WTC11 (cell line): ENCODE results near the gene TBR1. TPM values are rescaled to one million over a fixed set of nuclear protein-coding genes. Genes with fewer than 3 reads are reported as not detected.

ENCODE experiments used
- ATAC-seq: fragments of 200-7000 bp; cut with Tn5 transposase; 2 replicates; pipeline ENCODE4 v1.10.0; 2021; ENCODE audit warnings: mild to moderate bottlenecking, moderate library complexity
- CTCF ChIA-PET: fragments of 300-600 bp; sonication (Branson Sonifier 250); formaldehyde crosslinking; loops from one replicate; lab custom pipeline; 2021; ENCODE audit warnings: antibody characterized with exemption; lab: Charles Lee
- POLR2A ChIA-PET: fragments of 350-600 bp; sonication (Branson Sonifier 250); formaldehyde crosslinking; loops from one replicate; lab custom pipeline; 2021; ENCODE audit warnings: antibody characterized with exemption; lab: Charles Lee
- DNase-seq: peaks from one replicate; pipeline ENCODE4 v3.0.0; 2021; ENCODE audit warnings: low spot score
- H3K27ac Mint-ChIP-seq: 2 replicates; pipeline ENCODE4 v1.8.0; 2021; ENCODE audit warnings: mixed read lengths
- H3K27me3 Mint-ChIP-seq: 2 replicates; pipeline ENCODE4 v1.8.0; 2021; ENCODE audit warnings: low read depth, mild to moderate bottlenecking, moderate library complexity, mixed read lengths
- H3K36me3 Mint-ChIP-seq: 2 replicates; pipeline ENCODE4 v1.8.0; 2021; ENCODE audit warnings: mixed read lengths
- H3K4me1 Mint-ChIP-seq: 2 replicates; pipeline ENCODE4 v1.8.0; 2022; ENCODE audit warnings: mixed read lengths
- H3K4me3 Mint-ChIP-seq: 2 replicates; pipeline ENCODE4 v1.8.0; 2021; ENCODE audit warnings: mild to moderate bottlenecking, moderate library complexity, mixed read lengths
- H3K9me3 Mint-ChIP-seq: 2 replicates; pipeline ENCODE4 v1.8.0; 2021; ENCODE audit warnings: mixed read lengths
- CREB1 ChIP-seq: sonication (generic); formaldehyde crosslinking; IDR thresholded peaks from 2 replicates; pipeline ENCODE4 v1.8.0; 2023; ENCODE audit warnings: mild to moderate bottlenecking, missing genetic modification reagents
- ESRRA ChIP-seq: sonication (generic); formaldehyde crosslinking; IDR thresholded peaks from 2 replicates; pipeline ENCODE4 v1.8.1; 2022; ENCODE audit warnings: mild to moderate bottlenecking, missing genetic modification reagents, borderline replicate concordance
- FOXJ3 ChIP-seq: sonication (generic); formaldehyde crosslinking; IDR thresholded peaks from 2 replicates; pipeline ENCODE4 v1.9.0; 2021; ENCODE audit warnings: missing genetic modification reagents, mild to moderate bottlenecking, borderline replicate concordance
- KAT7 ChIP-seq: sonication (generic); formaldehyde crosslinking; IDR thresholded peaks from 2 replicates; pipeline ENCODE4 v1.8.1; 2023; ENCODE audit warnings: missing genetic modification reagents, mild to moderate bottlenecking, borderline replicate concordance
- RORB ChIP-seq: fragments of 250-450 bp; sonication (Bioruptor Pico); IDR thresholded peaks from 2 replicates; pipeline ENCODE4 v1.9.0; 2021; ENCODE audit warnings: mild to moderate bottlenecking
- SMAD4 ChIP-seq: sonication (generic); formaldehyde crosslinking; IDR thresholded peaks from 2 replicates; pipeline ENCODE4 v1.8.0; 2022; ENCODE audit warnings: mild to moderate bottlenecking, missing genetic modification reagents
- TCF7 ChIP-seq: sonication (generic); formaldehyde crosslinking; IDR thresholded peaks from 2 replicates; pipeline ENCODE4 v1.8.0; 2022; ENCODE audit warnings: mild to moderate bottlenecking, low read depth, missing genetic modification reagents, moderate library complexity
- ZNF263 ChIP-seq: sonication (generic); formaldehyde crosslinking; IDR thresholded peaks from 2 replicates; pipeline ENCODE4 v1.8.1; 2022; ENCODE audit warnings: low read depth, mild to moderate bottlenecking, moderate library complexity, missing genetic modification reagents
- ZNF671 ChIP-seq: fragments of 250-450 bp; sonication (Bioruptor Pico); IDR thresholded peaks from 2 replicates; pipeline ENCODE4 v1.8.0; 2021; ENCODE audit warnings: mild to moderate bottlenecking
- total RNA-seq: library from RNA; stranded (reverse); gene quantifications from 3 replicates; pipeline ENCODE4 v1.2.3, GENCODE V29; 2021
- TF ChIP-seq, protein P1 (sequence below): sonication (generic); formaldehyde crosslinking; IDR thresholded peaks from 2 replicates; pipeline ENCODE4 v1.8.1; 2022; ENCODE audit warnings: mild to moderate bottlenecking, moderate library complexity, missing genetic modification reagents
- TF ChIP-seq, protein P2 (sequence below): sonication (generic); formaldehyde crosslinking; IDR thresholded peaks from 2 replicates; pipeline ENCODE4 v1.8.1; 2022; ENCODE audit warnings: low read depth, mild to moderate bottlenecking, moderate library complexity, missing genetic modification reagents, borderline replicate concordance
- TF ChIP-seq, protein P3 (sequence below): fragments of 200-600 bp; IDR thresholded peaks from 2 replicates; pipeline ENCODE4 v1.8.0; 2022; ENCODE audit warnings: antibody characterized with exemption
- TF ChIP-seq, protein P4 (sequence below): sonication (generic); formaldehyde crosslinking; IDR thresholded peaks from 2 replicates; pipeline ENCODE4 v1.8.1; 2022; ENCODE audit warnings: low read depth, missing genetic modification reagents, borderline replicate concordance
- TF ChIP-seq, protein P5 (sequence below): sonication (generic); formaldehyde crosslinking; IDR thresholded peaks from 2 replicates; pipeline ENCODE4 v1.8.1; 2022; ENCODE audit warnings: mild to moderate bottlenecking, missing genetic modification reagents, moderate library complexity, borderline replicate concordance
- TF ChIP-seq, protein P6 (sequence below): fragments of 250-450 bp; sonication (Bioruptor Pico); IDR thresholded peaks from 2 replicates; pipeline ENCODE4 v1.8.0; 2021; ENCODE audit warnings: mild to moderate bottlenecking
- TF ChIP-seq, protein P7 (sequence below): sonication (generic); formaldehyde crosslinking; conservative IDR thresholded peaks from 2 replicates; pipeline ENCODE4 v1.8.1; 2023; ENCODE audit warnings: mild to moderate bottlenecking, low read depth, missing genetic modification reagents, moderate library complexity
- TF ChIP-seq, protein P8 (sequence below): sonication (generic); formaldehyde crosslinking; conservative IDR thresholded peaks from 2 replicates; pipeline ENCODE4 v1.8.1; 2022; ENCODE audit warnings: mild to moderate bottlenecking, missing genetic modification reagents

The TBR1 gene
- total RNA-seq, 1 experiment from 2014 or later = not detected

DNA sequence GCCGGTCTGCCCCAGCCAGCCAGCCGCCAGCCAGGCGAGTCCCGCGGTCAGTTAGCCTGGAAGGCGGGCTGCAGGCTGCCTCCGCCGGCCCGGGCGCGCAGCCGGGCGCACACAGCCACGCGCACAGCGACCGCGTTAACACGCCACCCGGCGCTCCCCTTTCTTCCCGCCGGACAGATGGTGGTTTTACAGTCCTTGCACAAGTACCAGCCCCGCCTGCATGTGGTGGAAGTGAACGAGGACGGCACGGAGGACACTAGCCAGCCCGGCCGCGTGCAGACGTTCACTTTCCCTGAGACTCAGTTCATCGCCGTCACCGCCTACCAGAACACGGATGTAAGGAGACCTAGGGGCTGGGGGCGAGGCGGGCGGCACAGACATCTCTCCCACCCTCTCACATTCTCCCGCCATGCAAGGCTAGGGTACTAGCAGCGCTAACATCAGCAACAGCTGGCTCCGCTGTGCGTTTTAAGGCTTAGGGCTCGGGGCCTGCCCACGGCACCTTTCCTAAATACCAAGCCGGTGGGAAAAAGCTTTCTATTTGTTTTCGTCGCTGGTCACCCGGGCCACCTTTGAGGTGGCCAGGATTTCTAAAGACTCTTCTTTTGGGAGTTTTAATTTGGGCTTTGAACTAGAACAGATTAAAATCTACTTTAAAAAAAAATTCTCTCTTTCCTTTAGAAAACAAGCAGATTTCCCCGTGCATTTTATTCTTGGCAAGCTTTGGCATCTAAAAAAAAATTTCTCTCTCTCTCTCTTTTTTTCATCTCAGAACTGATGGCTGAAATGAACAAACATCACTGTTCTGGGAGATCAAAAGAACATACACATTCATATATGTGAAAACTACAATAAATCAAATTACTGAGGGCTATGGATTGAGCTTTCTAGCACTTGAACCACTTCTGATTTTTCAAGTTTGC lies 2.9 kb downstream of the TBR1 start (continued):
- TF ChIP-seq, protein P1, sequence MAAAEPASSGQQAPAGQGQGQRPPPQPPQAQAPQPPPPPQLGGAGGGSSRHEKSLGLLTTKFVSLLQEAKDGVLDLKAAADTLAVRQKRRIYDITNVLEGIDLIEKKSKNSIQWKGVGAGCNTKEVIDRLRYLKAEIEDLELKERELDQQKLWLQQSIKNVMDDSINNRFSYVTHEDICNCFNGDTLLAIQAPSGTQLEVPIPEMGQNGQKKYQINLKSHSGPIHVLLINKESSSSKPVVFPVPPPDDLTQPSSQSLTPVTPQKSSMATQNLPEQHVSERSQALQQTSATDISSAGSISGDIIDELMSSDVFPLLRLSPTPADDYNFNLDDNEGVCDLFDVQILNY (CRISPR knock-in tag) = 0 out of 2 replicates have a peak, but pooled peaks have one; percentile 17
- TF ChIP-seq, protein P2, sequence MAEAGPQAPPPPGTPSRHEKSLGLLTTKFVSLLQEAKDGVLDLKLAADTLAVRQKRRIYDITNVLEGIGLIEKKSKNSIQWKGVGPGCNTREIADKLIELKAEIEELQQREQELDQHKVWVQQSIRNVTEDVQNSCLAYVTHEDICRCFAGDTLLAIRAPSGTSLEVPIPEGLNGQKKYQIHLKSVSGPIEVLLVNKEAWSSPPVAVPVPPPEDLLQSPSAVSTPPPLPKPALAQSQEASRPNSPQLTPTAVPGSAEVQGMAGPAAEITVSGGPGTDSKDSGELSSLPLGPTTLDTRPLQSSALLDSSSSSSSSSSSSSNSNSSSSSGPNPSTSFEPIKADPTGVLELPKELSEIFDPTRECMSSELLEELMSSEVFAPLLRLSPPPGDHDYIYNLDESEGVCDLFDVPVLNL = no peak
- no peak for TF ChIP-seq TCF7 (CRISPR knock-in tag)

DNA sequence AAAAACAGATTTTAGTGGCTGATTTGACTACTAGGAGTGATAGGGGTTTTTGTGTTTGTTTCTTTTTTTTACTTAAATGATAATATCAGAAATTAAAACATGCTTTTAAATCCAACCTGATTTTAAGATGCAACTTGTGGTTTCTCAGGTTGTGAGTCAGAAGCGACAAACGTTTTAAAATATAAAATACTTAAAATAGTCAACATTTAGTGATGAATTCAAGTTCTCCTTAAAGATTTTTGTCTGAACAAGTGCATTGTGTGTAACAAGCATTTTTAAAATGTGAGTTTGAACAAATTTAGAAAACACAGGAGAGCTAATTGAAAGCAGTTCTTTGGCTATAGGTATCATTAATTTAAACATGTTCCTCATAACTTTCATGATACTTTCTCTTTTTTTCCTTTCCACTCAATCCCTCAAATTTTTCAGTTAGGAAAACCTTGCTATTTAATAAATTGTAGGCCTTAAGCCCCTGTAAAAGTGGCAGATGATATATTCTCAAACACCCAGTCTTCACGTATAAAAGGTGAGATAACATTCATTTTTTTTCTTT lies 3.6 kb downstream of the TBR1 start:
- no peak for ATAC-seq
- Mint-ChIP-seq H3K27me3 (peaks cover 99% of the 10 kb centered on the region), H3K36me3 (no peaks in the 10 kb centered on the region; the same call in 1 of the 2 replicates), H3K27ac (no peak overlapping the region), H3K4me1 (peaks cover 64% of the 10 kb centered on the region), H3K9me3 (no peaks in the 10 kb centered on the region), H3K4me3 (peak overlapping the region; percentile 77)
- no peak for DNase-seq
- ChIA-PET CTCF (no interaction called here), POLR2A (no interaction called here)
- TF ChIP-seq KAT7 (CRISPR knock-in tag) = no peak
- TF ChIP-seq ESRRA (CRISPR knock-in tag) = no peak
- TF ChIP-seq SMAD4 (CRISPR knock-in tag) = no peak
- TF ChIP-seq, protein P3, sequence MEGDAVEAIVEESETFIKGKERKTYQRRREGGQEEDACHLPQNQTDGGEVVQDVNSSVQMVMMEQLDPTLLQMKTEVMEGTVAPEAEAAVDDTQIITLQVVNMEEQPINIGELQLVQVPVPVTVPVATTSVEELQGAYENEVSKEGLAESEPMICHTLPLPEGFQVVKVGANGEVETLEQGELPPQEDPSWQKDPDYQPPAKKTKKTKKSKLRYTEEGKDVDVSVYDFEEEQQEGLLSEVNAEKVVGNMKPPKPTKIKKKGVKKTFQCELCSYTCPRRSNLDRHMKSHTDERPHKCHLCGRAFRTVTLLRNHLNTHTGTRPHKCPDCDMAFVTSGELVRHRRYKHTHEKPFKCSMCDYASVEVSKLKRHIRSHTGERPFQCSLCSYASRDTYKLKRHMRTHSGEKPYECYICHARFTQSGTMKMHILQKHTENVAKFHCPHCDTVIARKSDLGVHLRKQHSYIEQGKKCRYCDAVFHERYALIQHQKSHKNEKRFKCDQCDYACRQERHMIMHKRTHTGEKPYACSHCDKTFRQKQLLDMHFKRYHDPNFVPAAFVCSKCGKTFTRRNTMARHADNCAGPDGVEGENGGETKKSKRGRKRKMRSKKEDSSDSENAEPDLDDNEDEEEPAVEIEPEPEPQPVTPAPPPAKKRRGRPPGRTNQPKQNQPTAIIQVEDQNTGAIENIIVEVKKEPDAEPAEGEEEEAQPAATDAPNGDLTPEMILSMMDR = no peak
- no peak for TF ChIP-seq ZNF263
- TF ChIP-seq, protein P4, sequence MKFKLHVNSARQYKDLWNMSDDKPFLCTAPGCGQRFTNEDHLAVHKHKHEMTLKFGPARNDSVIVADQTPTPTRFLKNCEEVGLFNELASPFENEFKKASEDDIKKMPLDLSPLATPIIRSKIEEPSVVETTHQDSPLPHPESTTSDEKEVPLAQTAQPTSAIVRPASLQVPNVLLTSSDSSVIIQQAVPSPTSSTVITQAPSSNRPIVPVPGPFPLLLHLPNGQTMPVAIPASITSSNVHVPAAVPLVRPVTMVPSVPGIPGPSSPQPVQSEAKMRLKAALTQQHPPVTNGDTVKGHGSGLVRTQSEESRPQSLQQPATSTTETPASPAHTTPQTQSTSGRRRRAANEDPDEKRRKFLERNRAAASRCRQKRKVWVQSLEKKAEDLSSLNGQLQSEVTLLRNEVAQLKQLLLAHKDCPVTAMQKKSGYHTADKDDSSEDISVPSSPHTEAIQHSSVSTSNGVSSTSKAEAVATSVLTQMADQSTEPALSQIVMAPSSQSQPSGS = no peak
- TF ChIP-seq FOXJ3 = no peak
- TF ChIP-seq, protein P5, sequence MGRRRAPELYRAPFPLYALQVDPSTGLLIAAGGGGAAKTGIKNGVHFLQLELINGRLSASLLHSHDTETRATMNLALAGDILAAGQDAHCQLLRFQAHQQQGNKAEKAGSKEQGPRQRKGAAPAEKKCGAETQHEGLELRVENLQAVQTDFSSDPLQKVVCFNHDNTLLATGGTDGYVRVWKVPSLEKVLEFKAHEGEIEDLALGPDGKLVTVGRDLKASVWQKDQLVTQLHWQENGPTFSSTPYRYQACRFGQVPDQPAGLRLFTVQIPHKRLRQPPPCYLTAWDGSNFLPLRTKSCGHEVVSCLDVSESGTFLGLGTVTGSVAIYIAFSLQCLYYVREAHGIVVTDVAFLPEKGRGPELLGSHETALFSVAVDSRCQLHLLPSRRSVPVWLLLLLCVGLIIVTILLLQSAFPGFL (CRISPR knock-in tag) = no peak
- TF ChIP-seq ZNF671 (CRISPR knock-in tag) = no peak
- TF ChIP-seq, protein P6, sequence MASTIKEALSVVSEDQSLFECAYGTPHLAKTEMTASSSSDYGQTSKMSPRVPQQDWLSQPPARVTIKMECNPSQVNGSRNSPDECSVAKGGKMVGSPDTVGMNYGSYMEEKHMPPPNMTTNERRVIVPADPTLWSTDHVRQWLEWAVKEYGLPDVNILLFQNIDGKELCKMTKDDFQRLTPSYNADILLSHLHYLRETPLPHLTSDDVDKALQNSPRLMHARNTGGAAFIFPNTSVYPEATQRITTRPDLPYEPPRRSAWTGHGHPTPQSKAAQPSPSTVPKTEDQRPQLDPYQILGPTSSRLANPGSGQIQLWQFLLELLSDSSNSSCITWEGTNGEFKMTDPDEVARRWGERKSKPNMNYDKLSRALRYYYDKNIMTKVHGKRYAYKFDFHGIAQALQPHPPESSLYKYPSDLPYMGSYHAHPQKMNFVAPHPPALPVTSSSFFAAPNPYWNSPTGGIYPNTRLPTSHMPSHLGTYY = no peak
- TF ChIP-seq CREB1 (CRISPR knock-in tag) = no peak
- TF ChIP-seq, protein P7, sequence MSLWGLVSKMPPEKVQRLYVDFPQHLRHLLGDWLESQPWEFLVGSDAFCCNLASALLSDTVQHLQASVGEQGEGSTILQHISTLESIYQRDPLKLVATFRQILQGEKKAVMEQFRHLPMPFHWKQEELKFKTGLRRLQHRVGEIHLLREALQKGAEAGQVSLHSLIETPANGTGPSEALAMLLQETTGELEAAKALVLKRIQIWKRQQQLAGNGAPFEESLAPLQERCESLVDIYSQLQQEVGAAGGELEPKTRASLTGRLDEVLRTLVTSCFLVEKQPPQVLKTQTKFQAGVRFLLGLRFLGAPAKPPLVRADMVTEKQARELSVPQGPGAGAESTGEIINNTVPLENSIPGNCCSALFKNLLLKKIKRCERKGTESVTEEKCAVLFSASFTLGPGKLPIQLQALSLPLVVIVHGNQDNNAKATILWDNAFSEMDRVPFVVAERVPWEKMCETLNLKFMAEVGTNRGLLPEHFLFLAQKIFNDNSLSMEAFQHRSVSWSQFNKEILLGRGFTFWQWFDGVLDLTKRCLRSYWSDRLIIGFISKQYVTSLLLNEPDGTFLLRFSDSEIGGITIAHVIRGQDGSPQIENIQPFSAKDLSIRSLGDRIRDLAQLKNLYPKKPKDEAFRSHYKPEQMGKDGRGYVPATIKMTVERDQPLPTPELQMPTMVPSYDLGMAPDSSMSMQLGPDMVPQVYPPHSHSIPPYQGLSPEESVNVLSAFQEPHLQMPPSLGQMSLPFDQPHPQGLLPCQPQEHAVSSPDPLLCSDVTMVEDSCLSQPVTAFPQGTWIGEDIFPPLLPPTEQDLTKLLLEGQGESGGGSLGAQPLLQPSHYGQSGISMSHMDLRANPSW = no peak
- TF ChIP-seq, protein P8, sequence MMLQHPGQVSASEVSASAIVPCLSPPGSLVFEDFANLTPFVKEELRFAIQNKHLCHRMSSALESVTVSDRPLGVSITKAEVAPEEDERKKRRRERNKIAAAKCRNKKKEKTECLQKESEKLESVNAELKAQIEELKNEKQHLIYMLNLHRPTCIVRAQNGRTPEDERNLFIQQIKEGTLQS (CRISPR knock-in tag) = no peak
- no peak for TF ChIP-seq RORB (CRISPR knock-in tag)
